Vagina (tissue), 2 donors: ENCODE data around the gene SLC2A4RG.

Experiments used
- POLR2A ChIP-seq, 2 donors: fragments of 450-650 bp; IDR thresholded peaks; one replicate each; pipeline ENCODE4 v1.6.1; 2017; ENCODE audit warnings: antibody characterized with exemption in 2 of 2, mild to moderate bottlenecking in 2 of 2, moderate library complexity in 2 of 2
- POLR2AphosphoS5 ChIP-seq, 2 donors: sonication (generic); formaldehyde crosslinking; IDR thresholded peaks; one replicate each; pipeline ENCODE4 v1.9.0; 2017; ENCODE audit warnings: antibody characterized with exemption in 2 of 2, mild to moderate bottlenecking in 2 of 2, low read depth in 1 of 2; ENCODE audit not compliant: insufficient read depth in 1 of 2
- TF ChIP-seq, protein P1 (sequence below), 3 experiments: fragments of 450-650 bp in 2 of 3; fragments of 200-600 bp in 1 of 3; sonication (generic) in 1 of 3; IDR thresholded peaks; one replicate each; pipeline ENCODE4 v1.5.1; 2017 to 2019; ENCODE audit warnings: antibody characterized with exemption in 3 of 3, mild to moderate bottlenecking in 2 of 3, moderate library complexity in 2 of 3

DNA sequence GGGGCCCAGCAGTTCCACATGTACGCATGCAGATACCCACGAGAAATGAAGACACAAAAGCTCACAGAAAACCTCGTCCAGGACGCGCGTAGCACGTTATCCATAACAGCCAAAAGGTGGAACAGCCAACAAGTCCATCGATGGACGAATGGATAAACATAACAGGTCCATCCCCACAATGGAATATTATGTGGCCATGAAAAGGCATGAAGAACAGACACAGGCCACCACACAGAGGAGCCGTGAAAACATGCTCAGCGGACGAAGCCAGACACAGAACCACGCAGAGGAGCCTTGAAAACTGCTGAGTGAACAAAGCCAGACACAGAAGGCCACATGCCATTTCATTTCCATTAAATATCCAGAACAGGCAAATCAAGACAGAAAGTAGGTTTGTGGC is 38.0 kb downstream of the SLC2A4RG start:
- TF ChIP-seq POLR2A (IDR thresholded peaks at IDR 0.05) (no peak), POLR2AphosphoS5 (IDR thresholded peaks at IDR 0.05; ENCODE audit: insufficient read depth in 1 of 2, low read depth in 1 of 2) (no peak)
- TF ChIP-seq, protein P1, sequence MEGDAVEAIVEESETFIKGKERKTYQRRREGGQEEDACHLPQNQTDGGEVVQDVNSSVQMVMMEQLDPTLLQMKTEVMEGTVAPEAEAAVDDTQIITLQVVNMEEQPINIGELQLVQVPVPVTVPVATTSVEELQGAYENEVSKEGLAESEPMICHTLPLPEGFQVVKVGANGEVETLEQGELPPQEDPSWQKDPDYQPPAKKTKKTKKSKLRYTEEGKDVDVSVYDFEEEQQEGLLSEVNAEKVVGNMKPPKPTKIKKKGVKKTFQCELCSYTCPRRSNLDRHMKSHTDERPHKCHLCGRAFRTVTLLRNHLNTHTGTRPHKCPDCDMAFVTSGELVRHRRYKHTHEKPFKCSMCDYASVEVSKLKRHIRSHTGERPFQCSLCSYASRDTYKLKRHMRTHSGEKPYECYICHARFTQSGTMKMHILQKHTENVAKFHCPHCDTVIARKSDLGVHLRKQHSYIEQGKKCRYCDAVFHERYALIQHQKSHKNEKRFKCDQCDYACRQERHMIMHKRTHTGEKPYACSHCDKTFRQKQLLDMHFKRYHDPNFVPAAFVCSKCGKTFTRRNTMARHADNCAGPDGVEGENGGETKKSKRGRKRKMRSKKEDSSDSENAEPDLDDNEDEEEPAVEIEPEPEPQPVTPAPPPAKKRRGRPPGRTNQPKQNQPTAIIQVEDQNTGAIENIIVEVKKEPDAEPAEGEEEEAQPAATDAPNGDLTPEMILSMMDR (IDR thresholded peaks at IDR 0.05), result no peak
